H1 (cell line): ENCODE data around the gene TMEM229B. TPM values are rescaled to one million over a fixed set of nuclear protein-coding genes. Genes with fewer than 3 reads are reported as not detected.

ENCODE experiments used
- CTCF ChIA-PET: fragments of 300-600 bp; sonication (Branson Sonifier 250); formaldehyde crosslinking; loops from one replicate; lab custom pipeline; 2021; ENCODE audit not compliant: partially characterized antibody; lab: Charles Lee
- POLR2A ChIA-PET: fragments of 300-600 bp; sonication (Branson Sonifier 250); formaldehyde crosslinking; loops from one replicate; lab custom pipeline; 2021; ENCODE audit warnings: inconsistent platforms; ENCODE audit not compliant: partially characterized antibody; lab: Charles Lee
- DNase-seq, 2 experiments: peaks; one replicate each; pipeline versions ENCODE4 v3.0.0 to v3.0.0-alpha.2; 2010 to 2022; ENCODE audit warnings: low spot score in 2 of 2, low read depth in 1 of 2, mixed read lengths in 1 of 2
- FAIRE-seq: peaks from 2 replicates; lab custom pipeline; 2011; peaks lifted over from hg19 to GRCh38; lab: Jason Lieb, UNC
- H2AFZ ChIP-seq: 2 replicates; pipeline ENCODE4 v1.8.1; 2012; ENCODE audit warnings: low read length, inconsistent platforms
- H2AK5ac ChIP-seq: 2 replicates; pipeline ENCODE4 v1.6.1; 2013; ENCODE audit warnings: low read depth, low read length
- H2BK120ac ChIP-seq: replicated peaks from 2 replicates; pipeline ENCODE3; 2013; ENCODE audit warnings: low read depth, low read length, inconsistent platforms
- H2BK12ac ChIP-seq: 2 replicates; pipeline ENCODE4 v1.6.1; 2013; ENCODE audit warnings: low read depth, low read length
- H2BK15ac ChIP-seq: 2 replicates; pipeline ENCODE4 v1.6.1; 2013; ENCODE audit warnings: low read length
- H2BK20ac ChIP-seq: 2 replicates; pipeline ENCODE4 v1.6.1; 2013; ENCODE audit warnings: low read length
- H2BK5ac ChIP-seq: 2 replicates; pipeline ENCODE4 v1.6.1; 2013; ENCODE audit warnings: low read depth, low read length
- H3K14ac ChIP-seq: 2 replicates; pipeline ENCODE4 v1.6.1; 2013; ENCODE audit warnings: inconsistent platforms; ENCODE audit not compliant: insufficient read length
- H3K18ac ChIP-seq: 2 replicates; pipeline ENCODE4 v1.6.1; 2013; ENCODE audit warnings: low read length; ENCODE audit errors: extremely low read depth
- H3K23ac ChIP-seq: 2 replicates; pipeline ENCODE4 v1.6.1; 2013; ENCODE audit warnings: inconsistent platforms; ENCODE audit not compliant: insufficient read length
- H3K23me2 ChIP-seq: 2 replicates; pipeline ENCODE4 v1.6.1; 2013; ENCODE audit warnings: low read depth, low read length
- H3K27ac ChIP-seq: 2 replicates; pipeline ENCODE4 v1.6.1; 2011; ENCODE audit warnings: low read depth, low read length, inconsistent platforms
- H3K27me3 ChIP-seq, 4 experiments: replicated peaks in 1 of 4; 1 replicate in 1 of 4; 2 replicates in 3 of 4; pipeline versions ENCODE4 v1.6.1 to v1.8.1; 2011 to 2013; ENCODE audit warnings: low read length in 3 of 4, mild to moderate bottlenecking in 3 of 4, inconsistent platforms in 2 of 4, mixed read lengths in 2 of 4, moderate library complexity in 1 of 4; ENCODE audit not compliant: control insufficient read depth in 3 of 4, insufficient read depth in 3 of 4; ENCODE audit errors: extremely low read depth in 1 of 4
- H3K36me3 ChIP-seq, 4 experiments: 2 replicates each; pipeline versions ENCODE4 v1.6.1 to v1.8.1; 2011 to 2013; ENCODE audit warnings: mild to moderate bottlenecking in 4 of 4, low read length in 3 of 4, moderate library complexity in 2 of 4, control low read depth in 1 of 4, inconsistent platforms in 1 of 4; ENCODE audit not compliant: insufficient read depth in 4 of 4, control insufficient read depth in 2 of 4
- H3K4ac ChIP-seq: replicated peaks from 2 replicates; pipeline ENCODE3; 2013; ENCODE audit warnings: low read length, low read depth, mixed read lengths, inconsistent platforms; ENCODE audit not compliant: insufficient read length
- H3K4me1 ChIP-seq, 4 experiments: replicated peaks in 1 of 4; 1 replicate in 1 of 4; 2 replicates in 3 of 4; pipeline versions ENCODE4 v1.6.1 to v1.8.1; 2011 to 2013; ENCODE audit warnings: low read length in 3 of 4, inconsistent platforms in 2 of 4, mixed read lengths in 1 of 4; ENCODE audit not compliant: insufficient read depth in 4 of 4, control insufficient read depth in 3 of 4
- H3K4me2 ChIP-seq, 2 experiments: 2 replicates each; pipeline versions ENCODE4 v1.6.1 to v1.8.1; 2011 to 2013; ENCODE audit warnings: low read depth in 2 of 2, low read length in 2 of 2, control low read depth in 1 of 2, inconsistent platforms in 1 of 2, mild to moderate bottlenecking in 1 of 2; ENCODE audit not compliant: insufficient read depth in 1 of 2
- H3K4me3 ChIP-seq, 4 experiments: fragments of 200-600, 300-600 bp in 1 of 4; sonication (generic), shearing (Covaris generic), sonication (Bioruptor Twin) in 1 of 4; 2 replicates each; pipeline versions ENCODE4 v1.5.1 to v1.8.1; 2011 to 2016; ENCODE audit warnings: low read length in 4 of 4, low read depth in 3 of 4, control low read depth in 2 of 4, inconsistent platforms in 2 of 4, mild to moderate bottlenecking in 2 of 4, mixed read lengths in 1 of 4, moderate library complexity in 1 of 4; ENCODE audit not compliant: insufficient read depth in 2 of 4; ENCODE audit errors: extremely low read depth in 1 of 4
- H3K56ac ChIP-seq: replicated peaks from 2 replicates; pipeline ENCODE3; 2013; ENCODE audit warnings: low read depth, mild to moderate bottlenecking, mixed read lengths, low read length, inconsistent platforms; ENCODE audit not compliant: insufficient read length
- H3K79me1 ChIP-seq: 2 replicates; pipeline ENCODE4 v1.6.1; 2013; ENCODE audit warnings: low read depth, low read length, control low read depth
- H3K79me2 ChIP-seq, 2 experiments: 2 replicates each; pipeline versions ENCODE4 v1.6.1 to v1.8.1; 2012 to 2013; ENCODE audit warnings: low read length in 2 of 2, mild to moderate bottlenecking in 2 of 2, inconsistent platforms in 1 of 2; ENCODE audit not compliant: insufficient read depth in 2 of 2, control insufficient read depth in 1 of 2
- H3K9ac ChIP-seq, 4 experiments: replicated peaks in 1 of 4; 1 replicate in 1 of 4; 2 replicates in 3 of 4; pipeline versions ENCODE4 v1.6.1 to v1.8.1; 2011 to 2013; ENCODE audit warnings: low read depth in 3 of 4, low read length in 3 of 4, control low read depth in 2 of 4, mild to moderate bottlenecking in 2 of 4, moderate library complexity in 2 of 4, inconsistent platforms in 1 of 4; ENCODE audit errors: extremely low read depth in 1 of 4
- H3K9me3 ChIP-seq, 2 experiments: 2 replicates each; pipeline versions ENCODE4 v1.6.1 to v1.8.1; 2012 to 2013; ENCODE audit warnings: mild to moderate bottlenecking in 2 of 2, moderate library complexity in 2 of 2, control low read depth in 1 of 2, inconsistent platforms in 1 of 2, low read depth in 1 of 2, low read length in 1 of 2, mixed read lengths in 1 of 2; ENCODE audit not compliant: insufficient read depth in 2 of 2
- H4K20me1 ChIP-seq, 2 experiments: replicated peaks in 1 of 2; 2 replicates each; pipeline versions ENCODE3 to v1.8.1; 2011 to 2013; ENCODE audit warnings: inconsistent platforms in 2 of 2, low read length in 2 of 2, mild to moderate bottlenecking in 1 of 2; ENCODE audit not compliant: insufficient read depth in 2 of 2, control insufficient read depth in 1 of 2
- H4K5ac ChIP-seq: 2 replicates; pipeline ENCODE4 v1.6.1; 2013; ENCODE audit warnings: low read length, low read depth, mixed read lengths, inconsistent platforms; ENCODE audit not compliant: insufficient read length
- H4K8ac ChIP-seq: 2 replicates; pipeline ENCODE4 v1.8.0; 2013; ENCODE audit warnings: mild to moderate bottlenecking, moderate library complexity, low read length, inconsistent platforms; ENCODE audit not compliant: insufficient read depth; ENCODE audit errors: extremely low read depth
- H4K91ac ChIP-seq: replicated peaks from 2 replicates; pipeline ENCODE3; 2013; ENCODE audit warnings: low read length, mixed read lengths, inconsistent platforms; ENCODE audit not compliant: insufficient read length
- CBX5 ChIP-seq: fragments of 300-800, 300-1000 bp; sonication (generic); IDR thresholded peaks from 2 replicates; pipeline ENCODE4 v1.7.1; 2016; ENCODE audit warnings: antibody characterized with exemption, low read length, low read depth
- CHD2 ChIP-seq: IDR thresholded peaks from 2 replicates; pipeline ENCODE4 v1.6.1; 2012; ENCODE audit warnings: low read length, improper control_type of control experiment
- JUN ChIP-seq: IDR thresholded peaks from 2 replicates; pipeline ENCODE4 v1.6.1; 2011; ENCODE audit warnings: low read depth, mild to moderate bottlenecking, improper control_type of control experiment, low read length
- KDM5A ChIP-seq: fragments of 200-600 bp; IDR thresholded peaks from 2 replicates; pipeline ENCODE4 v1.7.1; 2012; ENCODE audit warnings: mild to moderate bottlenecking, low read length, inconsistent platforms, mixed read lengths
- NRF1 ChIP-seq: IDR thresholded peaks from 2 replicates; pipeline ENCODE4 v1.6.1; 2011; ENCODE audit warnings: mild to moderate bottlenecking, low read depth, low read length, improper control_type of control experiment
- WGBS, 2 experiments: shearing (Covaris generic) in 1 of 2; methylation state at CpG; one replicate each; pipeline versions ENCODE4 v1.1.6 to v1.1.7; 2013 to 2015; ENCODE audit warnings: low lambda C conversion rate in 2 of 2, mixed read lengths in 2 of 2, inconsistent platforms in 1 of 2, low coverage in 1 of 2, missing lambda C conversion rate in 1 of 2; ENCODE audit not compliant: insufficient replicate concordance in 2 of 2, insufficient coverage in 1 of 2, insufficient read length in 1 of 2; ENCODE audit errors: extremely low coverage in 1 of 2, missing lambda C conversion rate in 1 of 2; 5-methylcytosine and 5-hydroxymethylcytosine counted together
- polyA plus RNA-seq, 7 experiments: library from polyadenylated mRNA; depleted of rRNA in 3 of 7; stranded (reverse) in 5 of 7; unstranded in 2 of 7; fragments of >200 nt in 5 of 7; fragments of 200-250 nt in 2 of 7; gene quantifications; 1 replicate in 5 of 7; 2 replicates in 1 of 7; 4 replicates in 1 of 7; pipeline versions ENCODE4 v1.2.1 to v1.2.3, GENCODE V29; 2011 to 2013; ENCODE audit warnings: missing spikeins in 2 of 7, mixed read lengths in 2 of 7
- total RNA-seq: library from RNA; stranded (reverse); fragmentation: NEBNext Ultra II Directional; extraction: Animal tissue kit (Norgen Biotek cat#: 25700); gene quantifications from 2 replicates; pipeline ENCODE4 v1.2.1, GENCODE V29; 2021
- TF ChIP-seq, protein P1 (sequence below): IDR thresholded peaks from 2 replicates; pipeline ENCODE4 v1.6.1; 2011; ENCODE audit warnings: low read length, improper control_type of control experiment

TMEM229B gene
- total and polyA plus RNA-seq, 2 of the 8 experiments (the other 6 are each of a cell fraction or from before 2014, with no cell fraction given): 0.73 to 0.85 TPM

DNA sequence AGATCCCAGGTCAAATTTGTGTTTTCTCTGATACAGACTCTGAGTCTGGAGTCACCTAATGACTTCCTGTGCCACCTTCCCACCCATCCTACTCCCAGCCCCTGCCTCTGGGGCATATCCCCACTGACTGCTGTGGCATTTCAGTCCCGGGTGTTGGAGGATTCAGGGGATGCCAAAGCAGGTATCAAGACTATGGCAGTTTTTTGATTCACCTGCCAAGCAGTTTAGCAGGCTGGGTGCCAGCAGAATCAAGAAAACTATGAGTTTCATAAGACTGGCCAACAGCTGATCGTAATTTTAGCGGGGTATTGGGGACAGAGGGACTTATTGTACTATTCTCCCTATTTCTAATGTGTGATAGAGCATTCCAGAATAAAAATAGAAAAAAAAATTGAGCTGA, 49.2 kb upstream of the TMEM229B start:
- Histone ChIP-seq H3K14ac (no peak overlapping the region), H4K91ac (no peak overlapping the region), H3K36me3 (no peaks in the 10 kb centered on the region; a peak in 1 of 8 replicates), H3K27me3 (no peaks in the 10 kb centered on the region), H2BK15ac (no peak overlapping the region), H3K23me2 (no peaks in the 10 kb centered on the region; the same call in 1 of the 2 replicates), H3K4ac (no peak overlapping the region), H3K27ac (no peak overlapping the region), H3K56ac (no peak overlapping the region), H4K5ac (no peak overlapping the region), H4K20me1 (no peaks in the 10 kb centered on the region), H3K4me1 (peaks cover 6 to 19% (median 14%) of the 10 kb centered on the region in 4 experiments), H3K23ac (no peak overlapping the region), H2BK5ac (no peak overlapping the region), H3K18ac (no peak overlapping the region), H2BK120ac (no peak overlapping the region), H2AFZ (no peak overlapping the region), H3K4me2 (no peak overlapping the region), H2AK5ac (no peak overlapping the region), H3K9ac (no peak overlapping the region), H3K79me1 (no peaks in the 10 kb centered on the region; the same call in 1 of the 2 replicates), H2BK20ac (no peak overlapping the region), H3K4me3 (no peak overlapping the region), H2BK12ac (no peak overlapping the region), H4K8ac (no peak overlapping the region), H3K79me2 (peaks cover 4 to 12% of the 10 kb centered on the region in 2 experiments; a peak in 3 of 4 replicates), H3K9me3 (no peaks in the 10 kb centered on the region)
- ChIA-PET POLR2A (interaction anchor here (0.9 kb wide), 1 partner anchor 12 kb away, joined by 3 read pairs; no protein-coding TSS in a partner anchor), CTCF (interaction anchor here (1.2 to 43.6 kb wide), 4 partner anchors 10 to 111 kb away, joined by 4 to 924 read pairs (median 26); no protein-coding TSS in a partner anchor)
- FAIRE-seq: no peak
- TF ChIP-seq CHD2: no peak
- no peak for TF ChIP-seq CBX5
- TF ChIP-seq, protein P1, sequence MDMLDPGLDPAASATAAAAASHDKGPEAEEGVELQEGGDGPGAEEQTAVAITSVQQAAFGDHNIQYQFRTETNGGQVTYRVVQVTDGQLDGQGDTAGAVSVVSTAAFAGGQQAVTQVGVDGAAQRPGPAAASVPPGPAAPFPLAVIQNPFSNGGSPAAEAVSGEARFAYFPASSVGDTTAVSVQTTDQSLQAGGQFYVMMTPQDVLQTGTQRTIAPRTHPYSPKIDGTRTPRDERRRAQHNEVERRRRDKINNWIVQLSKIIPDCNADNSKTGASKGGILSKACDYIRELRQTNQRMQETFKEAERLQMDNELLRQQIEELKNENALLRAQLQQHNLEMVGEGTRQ: no peak
- TF ChIP-seq KDM5A: no peak
- TF ChIP-seq JUN: no peak
- TF ChIP-seq NRF1: no peak
- 90% methylated on average over 3 of the region's 3 CpGs; no CpG with 5 or more reads in 1 of the 2 experiments for WGBS, 2 experiments
- DNase-seq: no peak
